Fibroblast of pulmonary artery (primary cell): Measurements from ENCODE around the gene WDFY4.

ENCODE experiments used
- DNase-seq: peaks from one replicate; pipeline ENCODE4 v3.0.0-alpha.2; 2010; ENCODE audit warnings: low read depth
- H3K4me3 ChIP-seq: replicated peaks from 2 replicates; pipeline ENCODE4 v1.5.1; 2011; ENCODE audit warnings: low read depth, mild to moderate bottlenecking, control low read depth, low read length, moderate library complexity
- TF ChIP-seq, protein P1 (sequence below): IDR thresholded peaks from 2 replicates; pipeline ENCODE4 v1.5.1; 2011; ENCODE audit warnings: mild to moderate bottlenecking, control low read depth, low read length, inconsistent platforms; ENCODE audit errors: missing control alignments

WDFY4 gene

DNA sequence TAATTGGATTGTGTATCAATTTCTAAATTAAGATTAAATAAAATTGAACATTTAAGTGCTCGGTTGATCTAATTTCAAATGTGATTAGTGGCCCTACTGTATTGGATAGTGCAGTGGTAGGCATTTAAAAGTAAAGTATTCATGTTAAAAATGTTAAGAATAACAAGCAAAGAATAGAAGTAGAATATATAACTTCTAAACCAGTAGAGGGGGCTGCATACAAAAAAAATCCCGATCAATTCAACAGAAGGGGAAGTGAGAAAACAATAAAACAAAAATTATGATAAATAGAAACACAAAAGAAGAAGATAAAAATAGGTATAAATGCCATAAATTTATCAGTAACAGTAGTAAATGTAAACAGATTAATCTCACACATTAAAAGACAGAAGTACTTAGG is 24.9 kb upstream of the WDFY4 start:
- peak; percentile 21 for DNase-seq
- TF ChIP-seq, protein P1, sequence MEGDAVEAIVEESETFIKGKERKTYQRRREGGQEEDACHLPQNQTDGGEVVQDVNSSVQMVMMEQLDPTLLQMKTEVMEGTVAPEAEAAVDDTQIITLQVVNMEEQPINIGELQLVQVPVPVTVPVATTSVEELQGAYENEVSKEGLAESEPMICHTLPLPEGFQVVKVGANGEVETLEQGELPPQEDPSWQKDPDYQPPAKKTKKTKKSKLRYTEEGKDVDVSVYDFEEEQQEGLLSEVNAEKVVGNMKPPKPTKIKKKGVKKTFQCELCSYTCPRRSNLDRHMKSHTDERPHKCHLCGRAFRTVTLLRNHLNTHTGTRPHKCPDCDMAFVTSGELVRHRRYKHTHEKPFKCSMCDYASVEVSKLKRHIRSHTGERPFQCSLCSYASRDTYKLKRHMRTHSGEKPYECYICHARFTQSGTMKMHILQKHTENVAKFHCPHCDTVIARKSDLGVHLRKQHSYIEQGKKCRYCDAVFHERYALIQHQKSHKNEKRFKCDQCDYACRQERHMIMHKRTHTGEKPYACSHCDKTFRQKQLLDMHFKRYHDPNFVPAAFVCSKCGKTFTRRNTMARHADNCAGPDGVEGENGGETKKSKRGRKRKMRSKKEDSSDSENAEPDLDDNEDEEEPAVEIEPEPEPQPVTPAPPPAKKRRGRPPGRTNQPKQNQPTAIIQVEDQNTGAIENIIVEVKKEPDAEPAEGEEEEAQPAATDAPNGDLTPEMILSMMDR: peak; percentile 42

DNA sequence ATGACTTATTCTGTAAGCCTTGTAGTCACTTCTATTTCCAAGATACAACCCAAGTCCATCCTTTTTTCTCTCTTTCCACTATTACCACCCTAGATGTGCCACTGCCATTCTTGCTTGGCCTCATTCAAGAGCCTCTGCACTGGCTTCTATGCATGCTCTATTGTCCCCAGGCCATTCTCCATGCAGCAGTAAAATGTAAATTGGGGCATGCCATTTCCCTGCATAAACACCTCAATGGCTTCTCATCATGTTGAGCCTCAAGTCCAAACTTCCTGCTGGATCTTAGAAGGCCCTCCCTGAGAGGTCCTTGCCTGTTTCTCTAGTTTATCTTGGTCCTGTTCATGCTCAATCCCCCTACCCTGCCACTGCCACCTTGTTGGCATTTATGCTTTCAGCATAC is 23.2 kb upstream of the WDFY4 start:
- no peak overlapping the region for H3K4me3 ChIP-seq
- no peak for DNase-seq
- TF ChIP-seq, protein P1: no peak

More for the DNA sequence above, 24.9 kb upstream of the WDFY4 start:
- H3K4me3 ChIP-seq: no peak overlapping the region

DNA sequence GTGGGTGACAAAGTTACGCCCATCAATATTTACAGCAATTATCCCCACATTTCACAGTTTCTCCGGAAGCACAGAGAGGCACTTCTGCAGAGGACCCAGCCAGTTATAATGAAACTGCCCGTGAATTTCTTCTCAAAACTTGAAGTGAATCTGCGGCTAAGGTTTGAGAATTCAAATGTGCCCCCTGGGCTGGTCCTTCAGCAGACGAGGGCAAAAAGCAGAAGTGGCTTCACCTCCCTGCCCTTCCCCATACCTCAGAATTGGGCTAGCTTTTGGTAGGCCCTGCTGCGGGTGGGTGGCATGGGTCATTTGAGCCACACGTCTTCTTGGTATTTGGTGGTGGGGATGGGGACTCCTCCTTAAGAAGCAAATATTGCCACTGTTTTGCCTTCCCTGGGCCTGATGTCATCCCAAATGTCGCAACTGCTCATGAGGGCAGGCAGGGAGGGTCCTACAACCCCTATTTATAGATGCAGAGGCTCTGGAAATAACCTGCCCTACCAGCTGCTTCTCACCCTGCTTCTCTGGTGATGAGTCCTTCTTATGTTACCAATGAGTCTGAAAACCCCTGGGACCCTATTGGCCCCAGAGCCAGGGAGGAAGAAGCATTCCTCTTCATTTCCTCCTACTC is 16.6 kb upstream of the WDFY4 start:
- no peak overlapping the region for H3K4me3 ChIP-seq
- TF ChIP-seq, protein P1: no peak
- no peak for DNase-seq

DNA sequence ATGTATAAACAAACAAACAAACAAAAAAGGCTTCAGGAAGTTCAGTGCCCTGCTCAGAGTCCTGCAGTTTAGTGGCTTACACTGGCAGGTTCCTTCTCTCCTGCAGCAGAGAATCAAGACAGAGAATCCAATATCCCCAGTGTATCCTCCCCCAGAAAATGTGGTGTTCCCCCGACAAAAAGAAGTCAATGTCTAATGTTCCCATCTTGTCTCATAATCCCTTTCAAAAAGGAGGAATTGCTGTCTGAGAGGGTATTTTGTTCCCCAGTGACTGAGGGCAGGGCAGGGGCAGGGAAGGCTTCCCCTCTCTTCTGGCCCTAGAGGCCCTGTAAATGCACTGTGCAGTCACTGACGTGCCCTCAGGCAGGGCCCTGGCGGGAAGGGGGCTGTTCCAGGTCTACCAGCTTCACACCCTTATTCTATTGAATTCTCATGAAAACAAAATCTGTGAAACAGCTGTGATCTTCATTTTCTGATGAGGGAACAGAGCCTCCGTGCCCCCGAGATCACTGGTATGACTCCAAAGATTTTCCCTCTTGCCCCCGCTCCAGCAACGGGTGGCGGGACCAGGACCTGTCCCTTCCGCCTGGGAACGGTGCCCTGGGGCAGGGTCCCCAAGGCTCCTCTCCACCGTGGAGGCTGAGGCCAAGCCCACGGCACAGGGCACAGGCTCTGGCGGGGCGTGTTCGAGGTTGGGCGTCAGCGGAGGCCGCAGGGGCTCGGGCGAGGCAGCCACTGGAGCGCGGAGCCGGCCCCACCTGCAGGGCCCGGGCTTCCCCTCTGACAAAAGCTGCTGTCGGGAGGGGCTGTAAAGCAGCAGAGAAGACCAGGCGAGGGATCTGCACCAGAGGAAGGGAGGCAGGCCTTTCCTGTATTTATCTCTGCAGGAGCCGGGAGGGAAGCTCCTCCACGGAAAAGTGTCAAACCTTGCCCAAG is 13.4 kb upstream of the WDFY4 start:
- no peak for DNase-seq
- no peak overlapping the region for H3K4me3 ChIP-seq
- TF ChIP-seq, protein P1: no peak

DNA sequence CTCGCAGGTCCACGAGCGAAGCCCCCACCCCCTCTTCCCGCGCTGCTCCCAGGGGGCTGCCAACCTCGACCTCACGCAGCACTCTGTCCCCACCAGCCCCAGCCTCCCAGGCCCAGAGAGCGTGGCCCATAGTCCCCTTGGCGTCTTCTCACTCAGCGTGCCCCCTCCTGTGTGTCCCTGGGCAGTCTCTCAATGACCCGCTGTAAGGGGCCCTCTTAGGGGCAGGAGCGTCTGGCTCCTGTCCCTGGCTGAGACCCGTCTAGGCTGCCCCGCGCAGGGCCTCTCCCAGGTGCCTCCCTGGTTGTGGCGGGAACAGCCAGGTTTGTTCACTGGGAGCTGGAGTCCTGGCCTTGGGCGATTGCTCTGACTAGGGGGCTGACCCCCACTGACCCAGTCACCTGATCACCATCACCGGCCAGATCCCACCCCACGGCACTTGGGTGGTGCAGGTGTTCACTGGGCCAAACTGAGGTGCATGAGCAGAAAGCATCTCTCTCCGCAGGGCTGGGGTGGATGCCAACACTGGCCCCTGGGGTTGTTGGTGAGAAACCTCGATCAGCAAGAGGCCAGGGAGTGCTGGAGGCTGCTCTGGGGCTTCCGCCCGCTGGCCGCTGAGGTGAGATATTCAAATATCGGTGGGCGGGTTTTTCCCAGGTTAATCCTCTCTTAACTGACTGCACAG is 12.6 kb upstream of the WDFY4 start:
- H3K4me3 ChIP-seq: no peak overlapping the region
- TF ChIP-seq, protein P1: no peak

DNA sequence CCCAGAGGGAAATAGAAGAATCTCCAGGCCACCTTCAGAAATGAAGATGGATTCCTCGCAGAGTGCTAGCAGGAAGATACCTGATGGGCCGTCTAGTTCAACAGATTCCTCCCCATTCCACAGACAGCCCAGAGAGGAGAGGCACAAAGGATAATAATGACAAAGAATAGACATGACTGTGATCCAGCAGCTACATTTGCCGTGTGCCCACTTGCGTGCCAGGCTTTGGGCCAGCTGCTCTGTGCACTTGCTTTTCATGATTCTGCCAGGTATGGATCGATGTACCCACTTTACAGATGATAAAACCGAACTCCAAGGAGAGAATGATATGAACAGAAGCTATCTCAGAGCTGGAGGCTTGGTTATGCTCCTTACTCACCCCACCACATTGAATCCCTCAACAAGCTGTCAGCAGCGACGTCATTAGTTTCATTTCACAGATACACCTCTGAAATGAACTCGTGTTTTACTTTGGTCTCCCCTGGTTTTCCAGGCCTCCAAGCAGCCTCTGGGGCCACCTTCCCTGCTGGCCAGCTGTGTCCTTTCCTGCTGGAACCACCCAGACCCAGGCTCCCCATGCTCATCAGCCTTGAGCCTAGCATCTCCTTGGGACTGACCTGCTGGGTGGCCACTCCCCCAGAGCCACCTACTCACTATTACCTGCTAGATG is 11.9 kb upstream of the WDFY4 start:
- H3K4me3 ChIP-seq: no peak overlapping the region
- no peak for DNase-seq
- TF ChIP-seq, protein P1: no peak

More for the DNA sequence above, 12.6 kb upstream of the WDFY4 start:
- no peak for DNase-seq
